Calu3 (cell line): ENCODE data around the gene NCAN. TPM values are rescaled to one million over a fixed set of nuclear protein-coding genes. Genes with fewer than 3 reads are reported as not detected.
A peak's percentile ranks its signal among the peaks of the same experiment; 100 is the strongest.
"Not testable (repeated sequence)": the region's sequence is repeated elsewhere in the genome, so short reads cannot be mapped to it uniquely, and the experiment has no call there.

ENCODE experiments used
- BruUV-seq: library from RNA; stranded (reverse); fragments of 400-500 nt; replicated peaks from 2 replicates; lab custom pipeline; 2021; lab: Mats Ljungman, UMichigan
- CTCF ChIA-PET: fragments of 300-600 bp; sonication (Branson Sonifier 250); formaldehyde crosslinking; loops from one replicate; lab custom pipeline; 2022; ENCODE audit warnings: antibody characterized with exemption; lab: Charles Lee
- DNase-seq: peaks from one replicate; pipeline ENCODE4 v3.0.0; 2022
- H3K27ac Mint-ChIP-seq: one replicate; pipeline ENCODE4 v1.8.0; 2022; ENCODE audit warnings: mixed read lengths; ENCODE audit not compliant: unreplicated experiment
- H3K27me3 Mint-ChIP-seq: one replicate; pipeline ENCODE4 v1.8.0; 2022; ENCODE audit warnings: mixed read lengths; ENCODE audit not compliant: unreplicated experiment
- H3K36me3 Mint-ChIP-seq: one replicate; pipeline ENCODE4 v1.8.0; 2022; ENCODE audit warnings: mild to moderate bottlenecking, moderate library complexity, mixed read lengths; ENCODE audit not compliant: insufficient read depth, unreplicated experiment
- H3K4me1 Mint-ChIP-seq: one replicate; pipeline ENCODE4 v1.8.0; 2022; ENCODE audit warnings: mild to moderate bottlenecking, low read depth, mixed read lengths; ENCODE audit not compliant: unreplicated experiment
- H3K4me3 Mint-ChIP-seq: one replicate; pipeline ENCODE4 v1.8.0; 2022; ENCODE audit warnings: mild to moderate bottlenecking, low read depth, moderate library complexity, mixed read lengths; ENCODE audit not compliant: unreplicated experiment
- H3K9me3 Mint-ChIP-seq: one replicate; pipeline ENCODE4 v1.8.0; 2022; ENCODE audit warnings: low read depth, mixed read lengths; ENCODE audit not compliant: unreplicated experiment
- CTCF ChIP-seq: fragments of 200-600 bp; IDR thresholded peaks from one replicate; pipeline ENCODE4 v1.8.0; 2022; ENCODE audit warnings: antibody characterized with exemption; ENCODE audit not compliant: unreplicated experiment
- intact Hi-C: fragments of 100-400 bp; cut with micrococcal nuclease; formaldehyde crosslinking; loops from one replicate; pipeline ENCODE4 v1.10.0; 2022; ENCODE audit not compliant: unreplicated experiment
- total RNA-seq: library from RNA; stranded (reverse); gene quantifications from 2 replicates; pipeline ENCODE4 v1.2.3, GENCODE V29; 2022

NCAN gene
- total RNA-seq, 1 experiment from 2014 or later, result not detected

- CTCF ChIA-PET, result no interaction called here
- no peak for TF ChIP-seq CTCF
- no peaks in the 10 kb centered on the region for H3K4me1 Mint-ChIP-seq
- no peaks in the 10 kb centered on the region for H3K9me3 Mint-ChIP-seq
- BruUV-seq, result TSS peak; percentile 15
- H3K36me3 Mint-ChIP-seq, result peaks cover 23% of the 10 kb centered on the region
- peak overlapping the region; percentile 27 for H3K27ac Mint-ChIP-seq
- DNase-seq, result no peak
- no peaks in the 10 kb centered on the region for H3K27me3 Mint-ChIP-seq
- no peak overlapping the region for H3K4me3 Mint-ChIP-seq
- intact Hi-C loops, result no loop called here
Measured at GRCh38 chr19:19171821-19172532, 39.8 kb upstream of the NCAN start.

DNA sequence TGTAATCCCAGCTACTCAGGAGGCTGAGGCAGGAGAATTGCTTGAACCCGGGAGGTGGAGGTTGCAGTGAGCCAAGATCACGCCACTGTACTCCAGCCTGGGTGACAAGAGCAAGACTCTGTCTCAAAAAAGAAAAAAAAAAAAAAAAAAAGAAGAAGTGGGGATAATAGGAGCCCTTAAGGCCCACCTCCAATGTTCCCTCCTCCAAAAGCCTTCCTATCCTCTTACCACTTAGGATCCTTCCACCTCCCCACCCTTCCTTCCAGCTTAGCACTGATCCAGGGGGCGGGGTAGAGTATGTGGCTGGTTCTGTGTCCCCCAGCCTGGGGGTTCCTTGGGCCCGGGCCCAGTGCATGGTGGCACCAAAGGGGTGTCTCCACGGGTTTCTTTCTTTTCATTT is 38.5 kb upstream of the NCAN start:
- CTCF ChIA-PET, BruUV-seq, H3K4me3 Mint-ChIP-seq: not testable (repeated sequence)

DNA sequence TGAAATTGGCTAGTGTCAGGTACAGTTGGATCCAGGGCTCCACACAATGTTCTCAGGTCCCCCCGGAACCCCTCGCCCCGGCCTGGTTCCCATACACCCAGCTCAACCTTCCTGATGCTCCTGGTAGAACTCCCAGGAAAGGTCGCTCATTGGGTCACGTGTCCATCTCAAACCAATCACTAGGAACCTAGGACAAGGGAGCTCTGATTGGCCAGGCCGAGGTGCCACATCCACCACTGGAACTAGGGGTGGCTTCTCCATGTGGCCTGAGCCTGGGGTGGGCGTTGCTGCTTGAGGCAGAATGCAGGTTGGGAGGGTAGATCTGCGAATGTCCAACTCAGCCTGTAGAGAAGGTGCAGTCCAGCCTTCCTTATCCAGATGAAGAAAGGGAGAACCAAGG is 34.8 kb upstream of the NCAN start:
- CTCF ChIA-PET, result no interaction called here
- no peak for DNase-seq
- no peaks in the 10 kb centered on the region for H3K9me3 Mint-ChIP-seq
- no peak overlapping the region for H3K4me3 Mint-ChIP-seq
- H3K27me3 Mint-ChIP-seq, result no peaks in the 10 kb centered on the region
- no peaks in the 10 kb centered on the region for H3K4me1 Mint-ChIP-seq
- TF ChIP-seq CTCF, result no peak
- intact Hi-C loops, result no loop called here
- peaks cover 4% of the 10 kb centered on the region for H3K36me3 Mint-ChIP-seq
- no peak overlapping the region for H3K27ac Mint-ChIP-seq
- no TSS peak for BruUV-seq

More for the DNA sequence above, 38.5 kb upstream of the NCAN start:
- H3K27ac Mint-ChIP-seq, H3K9me3 Mint-ChIP-seq, H3K4me1 Mint-ChIP-seq, H3K27me3 Mint-ChIP-seq, intact Hi-C loops, DNase-seq: not testable (repeated sequence)
- H3K36me3 Mint-ChIP-seq, result peaks cover 23% of the 10 kb centered on the region

GRCh38 chr19:19179548-19180441 is 32.0 kb upstream of the NCAN start:
- CTCF ChIA-PET, result no interaction called here
- no peak overlapping the region for H3K4me3 Mint-ChIP-seq
- no peaks in the 10 kb centered on the region for H3K27me3 Mint-ChIP-seq
- no peak for DNase-seq
- H3K4me1 Mint-ChIP-seq, result no peaks in the 10 kb centered on the region
- H3K27ac Mint-ChIP-seq, result no peak overlapping the region
- TF ChIP-seq CTCF, result no peak
- peaks cover 3% of the 10 kb centered on the region for H3K36me3 Mint-ChIP-seq
- intact Hi-C loops, result no loop called here
- no TSS peak for BruUV-seq
- no peaks in the 10 kb centered on the region for H3K9me3 Mint-ChIP-seq
